Loucy (cell line): ENCODE results near the gene ABCG4.

ENCODE experiments used
- H2AFZ ChIP-seq: fragments of 200-600 bp; sonication (generic); 2 replicates; pipeline ENCODE4 v1.6.0; 2016; ENCODE audit warnings: antibody characterized with exemption, mild to moderate bottlenecking, low read length, moderate library complexity
- H3F3A ChIP-seq: fragments of 200-600 bp; 2 replicates; pipeline ENCODE4 v1.6.0; 2016; ENCODE audit warnings: antibody characterized with exemption, low read depth, mild to moderate bottlenecking
- H3K27me3 ChIP-seq: fragments of 200-600 bp; sonication (generic); 2 replicates; pipeline ENCODE4 v1.6.1; 2014; ENCODE audit warnings: low read length, mild to moderate bottlenecking; ENCODE audit not compliant: insufficient read depth, poor library complexity, severe bottlenecking
- H3K36me3 ChIP-seq: fragments of 200-600 bp; sonication (generic); 2 replicates; pipeline ENCODE4 v1.6.1; 2016; ENCODE audit warnings: low read length; ENCODE audit not compliant: insufficient read depth
- H3K4me1 ChIP-seq: fragments of 200-600 bp; sonication (generic); 2 replicates; pipeline ENCODE4 v1.5.1; 2014; ENCODE audit warnings: low read length, mild to moderate bottlenecking; ENCODE audit not compliant: insufficient read depth, poor library complexity, severe bottlenecking
- H3K4me2 ChIP-seq: fragments of 200-600 bp; sonication (generic); 2 replicates; pipeline ENCODE4 v1.6.0; 2014; ENCODE audit warnings: antibody characterized with exemption, low read length, low read depth, mild to moderate bottlenecking; ENCODE audit not compliant: poor library complexity, severe bottlenecking
- H3K4me3 ChIP-seq: fragments of 200-600 bp; sonication (generic); 2 replicates; pipeline ENCODE4 v1.5.1; 2014; ENCODE audit warnings: low read length, mild to moderate bottlenecking, mixed read lengths; ENCODE audit not compliant: poor library complexity, severe bottlenecking
- H3K79me2 ChIP-seq: fragments of 200-600 bp; sonication (generic); 2 replicates; pipeline ENCODE4 v1.6.1; 2014; ENCODE audit warnings: low read length; ENCODE audit not compliant: insufficient read depth
- H3K9ac ChIP-seq: fragments of 200-600 bp; sonication (generic); 2 replicates; pipeline ENCODE4 v1.6.0; 2014; ENCODE audit warnings: mild to moderate bottlenecking, low read depth, low read length, moderate library complexity; ENCODE audit not compliant: poor library complexity, severe bottlenecking
- H3K9me2 ChIP-seq: fragments of 200-600 bp; sonication (generic); replicated peaks from 2 replicates; pipeline ENCODE4 v1.6.1; 2016; ENCODE audit warnings: low read depth, low read length, mixed read lengths
- H3K9me3 ChIP-seq: fragments of 200-600 bp; sonication (generic); 2 replicates; pipeline ENCODE4 v1.6.1; 2014; ENCODE audit warnings: mild to moderate bottlenecking, antibody characterized with exemption, low read length, low read depth; ENCODE audit not compliant: insufficient read depth
- H4K20me1 ChIP-seq: fragments of 200-600 bp; sonication (generic); 2 replicates; pipeline ENCODE4 v1.6.0; 2014; ENCODE audit warnings: antibody characterized with exemption, low read length, mild to moderate bottlenecking; ENCODE audit not compliant: insufficient read depth, poor library complexity, severe bottlenecking
- CTCF ChIP-seq: fragments of 200-600 bp; sonication (generic); conservative IDR thresholded peaks from 2 replicates; pipeline ENCODE4 v1.5.1; 2014; ENCODE audit warnings: mild to moderate bottlenecking, antibody characterized with exemption, low read length
- EZH2phosphoT487 ChIP-seq: fragments of 200-600 bp; IDR thresholded peaks from 2 replicates; pipeline ENCODE4 v1.6.1; 2018; ENCODE audit warnings: antibody characterized with exemption, mild to moderate bottlenecking, moderate library complexity, borderline replicate concordance

ABCG4 gene

GRCh38 chr11:119103793-119104192 is 45.1 kb upstream of the ABCG4 start:
- no peak overlapping the region for H3K4me3 ChIP-seq
- H3K9ac ChIP-seq, result no peak overlapping the region
- peaks cover 48% of the 10 kb centered on the region for H3K79me2 ChIP-seq
- no peak overlapping the region for H2AFZ ChIP-seq
- no peaks in the 10 kb centered on the region for H3K36me3 ChIP-seq
- H3K27me3 ChIP-seq, result no peaks in the 10 kb centered on the region
- no peak overlapping the region for H3K4me2 ChIP-seq
- peaks cover 35% of the 10 kb centered on the region for H3K4me1 ChIP-seq
- no peak for TF ChIP-seq EZH2phosphoT487
- TF ChIP-seq CTCF, result 0 out of 2 replicates have a peak, but pooled peaks have one; percentile 32
- H3K9me3 ChIP-seq, result no peaks in the 10 kb centered on the region
- H3F3A ChIP-seq, result no peaks in the 10 kb centered on the region
- H3K9me2 ChIP-seq, result no peaks in the 10 kb centered on the region
- H4K20me1 ChIP-seq, result no peaks in the 10 kb centered on the region

- peaks cover 35% of the 10 kb centered on the region for H3K79me2 ChIP-seq
- peaks cover 4% of the 10 kb centered on the region; the same call in 1 of the 2 replicates for H3K36me3 ChIP-seq
- no peak for TF ChIP-seq EZH2phosphoT487
- no peaks in the 10 kb centered on the region for H3F3A ChIP-seq
- no peaks in the 10 kb centered on the region for H4K20me1 ChIP-seq
- no peaks in the 10 kb centered on the region for H3K9me3 ChIP-seq
- peak within 1 kb of the TSS; percentile 100 for H3K4me2 ChIP-seq
- peak within 1 kb of the TSS; percentile 96 for H2AFZ ChIP-seq
- H3K9me2 ChIP-seq, result no peaks in the 10 kb centered on the region
- H3K27me3 ChIP-seq, result no peaks in the 10 kb centered on the region
- H3K4me3 ChIP-seq, result peak within 1 kb of the TSS; percentile 80
- peaks cover 36% of the 10 kb centered on the region for H3K4me1 ChIP-seq
- H3K9ac ChIP-seq, result peak within 1 kb of the TSS; percentile 92
These were observed 42.0 kb upstream of the ABCG4 start, which contains the start of gene C2CD2L for GRCh38 chr11:119106564-119107537. TSS of gene C2CD2L (plus strand) at chr11:119107344. CDS start at chr11:119107742, 398 bp downstream.

- Histone ChIP-seq H3K4me3 (peak overlapping the region; percentile 80), H2AFZ (peak overlapping the region; percentile 72; the same call in 1 of the 2 replicates), H4K20me1 (no peaks in the 10 kb centered on the region), H3K9ac (peak overlapping the region; percentile 92), H3K79me2 (peaks cover 35% of the 10 kb centered on the region), H3K9me3 (no peaks in the 10 kb centered on the region), H3K4me2 (peak overlapping the region; percentile 100), H3K27me3 (no peaks in the 10 kb centered on the region), H3K4me1 (peaks cover 36% of the 10 kb centered on the region), H3K36me3 (peaks cover 4% of the 10 kb centered on the region; the same call in 1 of the 2 replicates), H3F3A (no peaks in the 10 kb centered on the region), H3K9me2 (no peaks in the 10 kb centered on the region)
- TF ChIP-seq CTCF (no peak), EZH2phosphoT487 (no peak)
These were observed 41.2 kb upstream of the ABCG4 start for GRCh38 chr11:119107538-119108145.
